NCI-H226 (cell line): ENCODE measurements around the gene SLC27A2.

Source experiments
- DNase-seq: peaks from one replicate; pipeline ENCODE4 v3.0.0-alpha.2; 2015

The SLC27A2 gene

DNA sequence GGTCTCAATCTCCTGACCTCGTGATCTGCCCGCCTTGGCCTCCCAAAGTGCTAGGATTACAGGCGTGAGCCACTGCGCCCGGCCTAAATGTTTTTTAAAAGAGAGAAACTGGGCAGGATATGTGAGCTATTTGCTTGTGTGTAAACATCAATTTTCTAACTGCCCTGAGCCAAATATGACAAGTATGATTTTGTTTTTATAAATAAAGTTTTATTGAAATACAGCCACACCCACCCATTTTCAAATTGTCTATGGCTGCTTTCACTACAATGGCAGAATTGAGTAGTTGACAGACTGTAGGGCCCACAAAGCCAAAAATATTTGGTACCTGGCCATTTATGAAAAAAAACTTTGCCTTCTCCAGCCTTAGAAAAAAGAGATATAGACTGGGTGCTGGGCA is 99.4 kb downstream of the SLC27A2 start:
- DNase-seq, result no peak
